A549 (cell line): Measurements from ENCODE around the gene UCP2. TPM values are rescaled to one million over a fixed set of nuclear protein-coding genes. Genes with fewer than 3 reads are reported as not detected.
"Not testable (repeated sequence)": the region's sequence is repeated elsewhere in the genome, so short reads cannot be mapped to it uniquely, and the experiment has no call there.

Source experiments
- ATAC-seq, 2 experiments: fragments of 200-7000 bp in 1 of 2; fragments of >200 bp in 1 of 2; cut with Nextera tagmentation in 1 of 2; cut with Tn5 transposase in 1 of 2; 3 replicates each; pipeline versions ENCODE4 v1.8.0 to v1.9.1; 2018 to 2020; ENCODE audit warnings: mild to moderate bottlenecking in 1 of 2, moderate library complexity in 1 of 2
- CTCF ChIA-PET: fragments of 300-600 bp; sonication (Branson Sonifier 250); formaldehyde crosslinking; extraction: SDS; loops from one replicate; lab custom pipeline; 2021; ENCODE audit warnings: antibody characterized with exemption, inconsistent platforms; lab: Yijun Ruan, JAX
- POLR2A ChIA-PET: fragments of 350-600 bp; formaldehyde crosslinking; extraction: SDS; loops from one replicate; lab custom pipeline; 2021; ENCODE audit warnings: antibody characterized with exemption, inconsistent platforms; lab: Yijun Ruan, JAX
- DNase-seq, 2 experiments: peaks; one replicate each; pipeline versions ENCODE4 v3.0.0 to v3.0.0-alpha.2; 2011 to 2016; ENCODE audit warnings: low read depth in 1 of 2, low spot score in 1 of 2
- FAIRE-seq: peaks from 2 replicates; lab custom pipeline; 2011; peaks lifted over from hg19 to GRCh38; lab: Jason Lieb, UNC
- H3K27ac ChIP-seq, 2 experiments: fragments of >200 bp; sonication (Bioruptor Twin); formaldehyde crosslinking; 3 replicates each; pipeline ENCODE4 v1.5.1; 2016 to 2017
- H3K4me1 ChIP-seq: fragments of >200 bp; sonication (Bioruptor Twin); formaldehyde crosslinking; 3 replicates; pipeline ENCODE4 v1.6.1; 2016
- H3K4me2 ChIP-seq: fragments of >200 bp; sonication (Bioruptor Twin); formaldehyde crosslinking; 3 replicates; pipeline ENCODE4 v1.6.1; 2016
- H3K4me3 ChIP-seq: fragments of >200 bp; sonication (Bioruptor Twin); formaldehyde crosslinking; 3 replicates; pipeline ENCODE4 v1.5.1; 2016
- H3K9me3 ChIP-seq: fragments of >200 bp; sonication (Bioruptor Twin); formaldehyde crosslinking; 3 replicates; pipeline ENCODE4 v1.6.1; 2016
- CBX2 ChIP-seq: fragments of 200-600 bp; sonication (generic); IDR thresholded peaks from 2 replicates; pipeline ENCODE4 v1.6.1; 2016; ENCODE audit warnings: low read depth, mild to moderate bottlenecking, borderline replicate concordance
- EHF ChIP-seq: fragments of 250-450 bp; sonication (Bioruptor Pico); IDR thresholded peaks from 2 replicates; pipeline ENCODE4 v1.5.0; 2020; ENCODE audit warnings: mild to moderate bottlenecking
- HES2 ChIP-seq: fragments of >200 bp; sonication (Bioruptor Twin); formaldehyde crosslinking; IDR thresholded peaks from 2 replicates; pipeline ENCODE4 v1.6.1; 2016
- HOXB5 ChIP-seq: fragments of 250-450 bp; sonication (Bioruptor Pico); IDR thresholded peaks from 2 replicates; pipeline ENCODE4 v1.5.0; 2020; ENCODE audit warnings: mild to moderate bottlenecking, moderate library complexity
- MAFK ChIP-seq: fragments of 450-650 bp; IDR thresholded peaks from 2 replicates; pipeline ENCODE4 v1.6.1; 2014; ENCODE audit not compliant: partially characterized antibody
- PHF8 ChIP-seq: fragments of 200-600 bp; sonication (generic); IDR thresholded peaks from 2 replicates; pipeline ENCODE4 v1.6.1; 2016; ENCODE audit warnings: low read depth, mild to moderate bottlenecking, antibody characterized with exemption, moderate library complexity, borderline replicate concordance
- RAD21 ChIP-seq, 2 experiments: fragments of >200 bp in 1 of 2; sonication (Bioruptor Twin) in 1 of 2; formaldehyde crosslinking in 1 of 2; IDR thresholded peaks in 1 of 2; conservative IDR thresholded peaks in 1 of 2; 2 replicates in 1 of 2; 3 replicates in 1 of 2; pipeline ENCODE4 v1.6.1; 2012 to 2018; ENCODE audit warnings: inconsistent platforms in 1 of 2
- RARB ChIP-seq: fragments of 250-450 bp; sonication (Bioruptor Pico); IDR thresholded peaks from 2 replicates; pipeline ENCODE4 v1.8.0; 2021; ENCODE audit warnings: mild to moderate bottlenecking, moderate library complexity
- TFCP2L1 ChIP-seq: fragments of 250-450 bp; sonication (Bioruptor Pico); IDR thresholded peaks from 2 replicates; pipeline ENCODE4 v1.5.0; 2021; ENCODE audit warnings: mild to moderate bottlenecking
- ZNF302 ChIP-seq: fragments of 250-450 bp; sonication (Bioruptor Pico); IDR thresholded peaks from 2 replicates; pipeline ENCODE4 v1.9.0; 2021; ENCODE audit warnings: inconsistent platforms, mild to moderate bottlenecking, moderate library complexity
- WGBS: methylation state at CpG from one replicate; pipeline ENCODE4 v1.1.6; 2017; ENCODE audit errors: missing lambda C conversion rate; 5-methylcytosine and 5-hydroxymethylcytosine counted together
- polyA plus RNA-seq, 4 experiments: library from polyadenylated mRNA; depleted of rRNA in 3 of 4; stranded (reverse); fragments of >200 nt; fragmentation: RNase III in 1 of 4; extraction: RNeasy Plus Mini Kit Qiagen cat#74134 plus additional on column Dnase treatment in 1 of 4; gene quantifications; 2 replicates in 3 of 4; 3 replicates in 1 of 4; pipeline ENCODE4 v1.2.3, GENCODE V29; 2011 to 2017
- TF ChIP-seq, protein P1 (sequence below): fragments of 250-450 bp; sonication (Bioruptor Pico); IDR thresholded peaks from 2 replicates; pipeline ENCODE4 v1.5.0; 2021; ENCODE audit warnings: mild to moderate bottlenecking, moderate library complexity, borderline replicate concordance
- TF ChIP-seq, protein P2 (sequence below): IDR thresholded peaks from 2 replicates; pipeline ENCODE4 v1.6.1; 2012
- TF ChIP-seq, protein P3 (sequence below): fragments of >200 bp; sonication (Bioruptor Twin); formaldehyde crosslinking; IDR thresholded peaks from 3 replicates; pipeline ENCODE4 v1.6.1; 2016

UCP2 gene
- polyA plus RNA-seq, 2 of the 4 experiments (the other 2 are of a cell fraction): 51.6 to 131 TPM

- no peak overlapping the region for H3K4me2 ChIP-seq
- no peak for FAIRE-seq
- ATAC-seq: no peak
- ChIA-PET POLR2A (no interaction called here), CTCF (interaction anchor here (0.6 to 0.8 kb wide), 2 partner anchors 29 to 1385 kb away, joined by 3 read pairs; no protein-coding TSS in a partner anchor)
- H3K9me3 ChIP-seq: no peaks in the 10 kb centered on the region
- no peak for DNase-seq
- H3K4me1 ChIP-seq: peaks cover under 1% of the 10 kb centered on the region; the same call in 2 of the 3 replicates
- H3K27ac ChIP-seq: no peak overlapping the region
- H3K4me3 ChIP-seq: no peak overlapping the region
- TF ChIP-seq, protein P1, sequence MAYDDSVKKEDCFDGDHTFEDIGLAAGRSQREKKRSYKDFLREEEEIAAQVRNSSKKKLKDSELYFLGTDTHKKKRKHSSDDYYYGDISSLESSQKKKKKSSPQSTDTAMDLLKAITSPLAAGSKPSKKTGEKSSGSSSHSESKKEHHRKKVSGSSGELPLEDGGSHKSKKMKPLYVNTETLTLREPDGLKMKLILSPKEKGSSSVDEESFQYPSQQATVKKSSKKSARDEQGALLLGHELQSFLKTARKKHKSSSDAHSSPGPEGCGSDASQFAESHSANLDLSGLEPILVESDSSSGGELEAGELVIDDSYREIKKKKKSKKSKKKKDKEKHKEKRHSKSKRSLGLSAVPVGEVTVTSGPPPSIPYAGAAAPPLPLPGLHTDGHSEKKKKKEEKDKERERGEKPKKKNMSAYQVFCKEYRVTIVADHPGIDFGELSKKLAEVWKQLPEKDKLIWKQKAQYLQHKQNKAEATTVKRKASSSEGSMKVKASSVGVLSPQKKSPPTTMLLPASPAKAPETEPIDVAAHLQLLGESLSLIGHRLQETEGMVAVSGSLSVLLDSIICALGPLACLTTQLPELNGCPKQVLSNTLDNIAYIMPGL (CRISPR knock-in tag): no peak
- no peak for TF ChIP-seq HOXB5 (CRISPR knock-in tag)
- TF ChIP-seq CBX2: no peak
- no peak for TF ChIP-seq HES2
- peak in 1 of 2 experiments; percentile 40; a peak in 1 of 5 replicates for TF ChIP-seq RAD21 (conservative IDR thresholded peaks at IDR 0.05 in 1 of 2, IDR thresholded peaks at IDR 0.05 in 1 of 2)
- no peak for TF ChIP-seq MAFK
- no peak for TF ChIP-seq PHF8
- WGBS: 86% methylated on average over 6 of the region's 6 CpGs
Measured at GRCh38 chr11:73989156-73989555, 6.5 kb upstream of the UCP2 start.

- Histone ChIP-seq H3K4me1 (peaks cover 8% of the 10 kb centered on the region), H3K4me2 (no peak overlapping the region), H3K9me3 (no peaks in the 10 kb centered on the region), H3K4me3 (no peak overlapping the region), H3K27ac (no peak overlapping the region)
- 83% methylated on average over 7 of the region's 7 CpGs for WGBS
- ChIA-PET POLR2A (no interaction called here), CTCF (interaction anchor here (0.6 kb wide), 1 partner anchor 650 kb away, joined by 3 read pairs; no protein-coding TSS in a partner anchor)
- FAIRE-seq (no peak), DNase-seq (no peak), ATAC-seq (no peak)
- TF ChIP-seq, protein P2, sequence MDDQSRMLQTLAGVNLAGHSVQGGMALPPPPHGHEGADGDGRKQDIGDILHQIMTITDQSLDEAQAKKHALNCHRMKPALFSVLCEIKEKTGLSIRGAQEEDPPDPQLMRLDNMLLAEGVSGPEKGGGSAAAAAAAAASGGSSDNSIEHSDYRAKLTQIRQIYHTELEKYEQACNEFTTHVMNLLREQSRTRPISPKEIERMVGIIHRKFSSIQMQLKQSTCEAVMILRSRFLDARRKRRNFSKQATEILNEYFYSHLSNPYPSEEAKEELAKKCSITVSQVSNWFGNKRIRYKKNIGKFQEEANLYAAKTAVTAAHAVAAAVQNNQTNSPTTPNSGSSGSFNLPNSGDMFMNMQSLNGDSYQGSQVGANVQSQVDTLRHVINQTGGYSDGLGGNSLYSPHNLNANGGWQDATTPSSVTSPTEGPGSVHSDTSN: no peak
- TF ChIP-seq ZNF302 (CRISPR knock-in tag) (no peak), RARB (CRISPR knock-in tag) (no peak), EHF (CRISPR knock-in tag) (no peak), TFCP2L1 (CRISPR knock-in tag) (no peak), HOXB5 (CRISPR knock-in tag) (no peak), MAFK (no peak), PHF8 (no peak)
- TF ChIP-seq, protein P1 (CRISPR knock-in tag): no peak
- TF ChIP-seq, protein P3, sequence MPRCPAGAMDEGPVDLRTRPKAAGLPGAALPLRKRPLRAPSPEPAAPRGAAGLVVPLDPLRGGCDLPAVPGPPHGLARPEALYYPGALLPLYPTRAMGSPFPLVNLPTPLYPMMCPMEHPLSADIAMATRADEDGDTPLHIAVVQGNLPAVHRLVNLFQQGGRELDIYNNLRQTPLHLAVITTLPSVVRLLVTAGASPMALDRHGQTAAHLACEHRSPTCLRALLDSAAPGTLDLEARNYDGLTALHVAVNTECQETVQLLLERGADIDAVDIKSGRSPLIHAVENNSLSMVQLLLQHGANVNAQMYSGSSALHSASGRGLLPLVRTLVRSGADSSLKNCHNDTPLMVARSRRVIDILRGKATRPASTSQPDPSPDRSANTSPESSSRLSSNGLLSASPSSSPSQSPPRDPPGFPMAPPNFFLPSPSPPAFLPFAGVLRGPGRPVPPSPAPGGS: no peak
Measured at GRCh38 chr11:73988227-73988626, 5.6 kb upstream of the UCP2 start.

- CTCF ChIA-PET: interaction anchor here (1.4 kb wide), 1 partner anchor 16 kb away, joined by 3 read pairs; no protein-coding TSS in a partner anchor
- ATAC-seq, H3K9me3 ChIP-seq, H3K4me3 ChIP-seq, POLR2A ChIA-PET, H3K27ac ChIP-seq, H3K4me2 ChIP-seq, FAIRE-seq, DNase-seq: not testable (repeated sequence)
- peaks cover 20% of the 10 kb centered on the region for H3K4me1 ChIP-seq
- WGBS: 83% methylated on average over 4 of the region's 4 CpGs
Measured at GRCh38 chr11:73985661-73986060, 3.0 kb upstream of the UCP2 start.
